HG02588 (cell line): Measurements from ENCODE around the gene GAB2.
"Not testable (repeated sequence)": the region's sequence is repeated elsewhere in the genome, so short reads cannot be mapped to it uniquely, and the experiment has no call there.

Experiments used
- ATAC-seq: cut with Tn5 transposase; IDR thresholded peaks from one replicate; pipeline ENCODE4 v1.9.1; 2021; ENCODE audit warnings: mild to moderate bottlenecking, moderate library complexity; ENCODE audit not compliant: unreplicated experiment

Gene GAB2

GRCh38 chr11:78259777-78260487 lies 157.7 kb downstream of the GAB2 start:
- ATAC-seq: no peak

GRCh38 chr11:78257654-78258053 lies 160.0 kb downstream of the GAB2 start:
- no peak for ATAC-seq

- ATAC-seq: no peak
Measured at GRCh38 chr11:78256962-78257361, 160.7 kb downstream of the GAB2 start.

- ATAC-seq: no peak
Measured at GRCh38 chr11:78255919-78256318, 161.7 kb downstream of the GAB2 start.

GRCh38 chr11:78254268-78254667 lies 163.4 kb downstream of the GAB2 start:
- no peak for ATAC-seq

DNA sequence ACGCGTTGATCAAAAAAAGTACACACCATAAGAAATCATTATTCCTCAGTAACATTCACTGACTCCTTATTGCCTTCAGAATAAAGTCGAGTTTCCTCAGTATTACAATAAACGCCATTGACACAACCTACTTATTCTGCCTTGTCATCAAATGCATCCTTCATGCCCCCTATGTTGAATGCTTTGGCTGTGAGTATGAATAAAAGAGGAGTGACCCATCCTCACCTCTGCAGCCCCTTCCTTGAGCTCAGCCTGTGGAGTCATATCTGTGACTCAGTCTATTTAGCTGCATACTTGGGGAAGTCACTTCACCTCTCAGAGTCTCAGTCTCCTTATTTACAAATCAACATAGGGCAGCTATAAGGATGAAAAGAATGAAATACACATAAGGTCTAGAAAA lies 163.8 kb downstream of the GAB2 start:
- no peak for ATAC-seq

DNA sequence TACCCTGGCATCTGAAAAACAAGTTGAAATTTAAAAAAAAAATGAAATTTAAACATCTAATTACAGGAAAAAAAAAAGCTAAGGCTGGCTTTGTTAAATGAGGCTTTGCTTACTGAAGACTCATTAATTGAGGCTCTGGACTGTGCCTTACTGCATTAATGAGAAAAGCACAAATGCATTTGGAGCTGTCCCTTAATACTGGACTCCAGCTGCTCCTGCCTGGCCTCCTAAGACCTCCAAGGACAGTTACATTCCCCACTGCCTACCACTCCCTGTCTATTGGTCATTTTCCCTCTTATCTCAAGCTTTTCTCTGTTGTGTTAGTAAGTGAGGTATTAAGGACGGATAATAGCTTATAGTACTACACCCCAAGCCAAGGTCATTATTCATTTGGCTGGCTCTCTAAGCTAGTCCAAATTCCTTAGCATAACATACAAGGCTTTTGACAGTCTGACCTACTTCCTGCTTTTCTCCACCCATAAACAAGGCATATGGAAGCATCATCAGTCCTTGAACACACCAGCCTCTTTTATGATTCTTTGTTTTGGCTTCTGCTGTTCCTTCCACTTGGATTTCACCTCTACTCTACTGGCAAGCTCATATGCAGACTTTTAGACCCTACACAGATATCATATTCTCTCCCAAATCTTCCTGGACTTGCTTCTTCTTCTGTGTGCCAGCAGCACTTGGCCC lies 166.4 kb downstream of the GAB2 start:
- no peak for ATAC-seq

GRCh38 chr11:78250099-78250498 lies 167.5 kb downstream of the GAB2 start:
- no peak for ATAC-seq

DNA sequence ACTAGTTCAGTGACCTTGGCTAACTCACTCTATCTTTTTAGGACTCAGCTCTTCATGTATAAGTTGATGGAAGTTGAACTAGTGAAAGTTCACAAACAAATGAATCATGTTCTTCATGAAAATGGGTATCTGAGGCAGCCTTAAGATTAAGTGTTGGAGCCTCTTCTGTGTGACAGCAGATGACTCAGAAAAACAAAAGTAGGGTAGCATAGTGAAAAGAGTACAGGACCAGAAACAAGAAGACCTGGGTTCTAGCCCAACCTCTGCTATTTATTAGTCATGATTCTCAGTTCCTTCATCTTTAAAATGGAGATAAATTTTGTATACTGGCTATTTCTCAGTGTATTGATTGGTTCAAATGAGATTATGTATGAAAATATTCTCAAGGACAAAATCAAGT lies 168.7 kb downstream of the GAB2 start:
- ATAC-seq: no peak

DNA sequence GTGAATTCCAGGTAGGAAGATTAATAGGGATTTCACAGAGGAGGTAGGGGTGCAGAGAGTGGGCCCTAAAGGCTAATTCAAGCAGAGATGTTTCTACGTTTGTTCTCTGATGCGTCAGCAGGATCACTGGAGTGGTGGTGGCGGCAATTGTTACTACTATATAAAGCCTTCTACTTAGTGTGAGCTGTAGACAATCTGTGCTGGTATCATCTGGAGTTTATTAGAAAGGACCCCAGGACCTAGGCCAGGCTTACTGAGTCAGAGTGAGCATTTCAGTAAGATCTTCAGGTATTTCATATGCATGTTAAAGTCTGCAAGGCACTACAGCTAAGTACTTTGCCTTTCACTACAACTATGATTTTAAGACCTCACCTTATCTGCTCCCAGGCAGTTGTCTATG lies 169.4 kb downstream of the GAB2 start:
- ATAC-seq: no peak

DNA sequence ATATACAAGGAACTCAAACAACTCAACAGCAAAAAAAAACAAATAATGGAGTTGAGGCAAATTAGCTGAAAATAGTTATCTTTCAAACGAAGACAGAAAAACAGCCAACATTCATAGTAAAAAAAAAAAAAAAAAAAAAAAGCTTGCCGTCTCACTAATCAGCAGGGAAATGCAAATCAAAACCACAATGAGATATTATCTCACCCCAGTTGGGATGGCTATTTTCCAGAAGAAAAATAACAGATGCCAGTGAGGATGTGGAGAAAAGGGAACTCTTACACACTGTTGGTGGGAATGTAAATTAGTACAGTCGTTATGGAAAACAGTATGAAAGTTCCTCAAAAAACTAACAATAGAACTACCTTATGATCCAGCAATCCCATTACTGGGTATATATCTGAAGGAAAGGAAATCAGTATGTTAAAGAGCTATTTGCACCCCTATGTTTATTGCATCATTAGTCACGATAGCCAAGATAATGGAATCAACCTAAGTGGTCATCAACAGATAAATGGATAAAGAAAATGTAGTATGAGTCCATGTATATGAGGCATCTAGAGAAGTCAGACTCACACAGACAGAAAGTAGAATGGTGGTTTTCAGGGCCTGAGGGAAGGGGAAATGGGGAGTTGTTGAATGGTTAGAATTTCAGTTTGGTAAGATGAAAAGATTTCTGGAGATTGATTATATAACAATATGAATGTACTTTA lies 172.9 kb downstream of the GAB2 start:
- ATAC-seq: no peak

DNA sequence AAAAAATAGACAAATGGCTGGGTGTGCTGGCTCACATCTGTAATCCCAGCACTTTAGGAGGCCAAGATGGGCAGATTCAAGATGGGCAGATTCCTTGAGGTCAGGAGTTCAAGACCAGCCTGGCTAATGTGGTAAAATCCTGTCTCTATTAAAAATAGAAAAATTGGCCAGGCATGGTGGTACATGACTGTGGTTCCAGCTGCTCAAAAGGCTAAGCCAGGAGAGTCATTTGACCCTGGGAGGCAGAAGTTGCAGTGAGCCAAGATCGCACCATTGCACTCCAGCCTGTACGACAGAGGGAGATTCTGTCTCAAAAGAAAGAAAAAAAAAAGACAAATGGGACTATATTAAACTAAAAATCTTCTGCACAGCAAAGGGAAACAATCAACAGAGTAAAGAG lies 173.5 kb downstream of the GAB2 start:
- no peak for ATAC-seq

GRCh38 chr11:78241475-78241874 lies 176.1 kb downstream of the GAB2 start:
- ATAC-seq: no peak

DNA sequence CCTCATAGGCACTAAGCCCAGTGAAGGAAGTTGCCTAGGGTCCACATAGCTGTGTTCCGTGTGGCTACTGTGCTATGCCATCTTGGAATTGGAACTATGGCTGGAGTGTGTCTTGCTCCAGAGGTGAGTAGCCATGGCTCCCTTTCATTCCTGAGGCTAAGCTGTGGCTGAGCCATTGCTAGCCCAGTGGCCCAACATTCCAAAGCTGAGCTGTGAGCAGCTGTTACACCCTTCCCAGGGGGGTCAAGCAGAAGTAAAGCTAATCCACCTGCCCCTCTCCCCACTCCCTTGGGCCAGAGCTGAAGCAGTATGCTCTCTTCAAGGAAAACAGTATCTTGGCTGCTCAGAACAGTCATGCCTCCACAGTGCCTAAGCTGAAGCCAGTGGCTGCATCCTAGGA lies 177.8 kb downstream of the GAB2 start:
- no peak for ATAC-seq

DNA sequence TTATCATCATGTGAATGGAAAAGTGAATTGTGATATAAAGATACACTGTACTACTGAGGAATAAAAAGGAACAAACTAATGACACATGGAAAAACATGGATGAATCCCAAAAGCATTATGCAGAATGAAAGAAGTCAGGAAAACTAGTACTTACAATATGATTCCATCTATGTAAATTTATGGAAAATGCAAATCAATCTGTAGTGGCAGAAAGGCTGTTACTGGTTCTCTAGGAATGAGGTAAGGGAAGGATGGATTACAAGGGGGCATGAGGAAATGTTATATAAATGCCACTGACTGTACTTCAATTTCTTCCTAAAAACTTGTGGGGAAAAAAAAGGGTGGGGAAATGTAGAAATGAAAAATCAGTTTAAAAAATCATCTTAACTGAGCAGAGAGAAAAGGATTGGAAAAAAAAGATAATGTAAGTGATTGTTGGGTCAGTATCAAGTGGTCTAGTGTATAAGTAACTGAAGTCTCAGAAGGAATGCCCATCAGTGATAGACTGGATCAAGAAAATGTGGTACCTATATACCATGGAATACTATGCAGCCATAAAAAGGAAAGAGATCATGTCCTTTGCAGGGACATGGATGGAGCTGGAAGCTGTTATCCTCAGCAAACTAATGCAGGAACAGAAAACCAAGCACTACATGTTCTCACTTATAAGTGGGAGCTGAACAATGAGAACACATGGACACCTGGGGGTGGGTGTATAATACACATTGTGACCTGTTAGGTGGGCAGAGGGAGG lies 180.2 kb downstream of the GAB2 start:
- no peak for ATAC-seq

DNA sequence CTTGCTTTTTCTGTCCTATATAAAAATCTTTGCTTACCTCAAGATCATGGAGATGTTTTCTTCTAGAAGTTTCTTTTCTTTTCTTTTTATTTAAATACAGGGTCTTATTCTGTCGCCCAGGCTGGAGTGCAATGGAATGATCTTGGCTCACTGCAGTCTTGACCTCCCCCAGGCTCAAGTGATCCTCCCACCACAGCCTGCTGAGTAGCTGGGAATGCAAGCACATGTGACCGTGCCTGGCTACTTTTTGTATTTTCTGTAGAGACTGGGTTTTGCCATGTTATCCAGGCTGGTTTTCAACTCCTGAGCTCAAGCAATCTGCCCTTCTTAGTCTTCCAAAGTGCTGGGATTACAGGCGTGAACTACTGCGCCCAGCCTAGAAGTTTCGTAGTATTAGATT lies 183.6 kb downstream of the GAB2 start:
- no peak for ATAC-seq

GRCh38 chr11:78233046-78233445 lies 184.6 kb downstream of the GAB2 start:
- ATAC-seq: not testable (repeated sequence)

DNA sequence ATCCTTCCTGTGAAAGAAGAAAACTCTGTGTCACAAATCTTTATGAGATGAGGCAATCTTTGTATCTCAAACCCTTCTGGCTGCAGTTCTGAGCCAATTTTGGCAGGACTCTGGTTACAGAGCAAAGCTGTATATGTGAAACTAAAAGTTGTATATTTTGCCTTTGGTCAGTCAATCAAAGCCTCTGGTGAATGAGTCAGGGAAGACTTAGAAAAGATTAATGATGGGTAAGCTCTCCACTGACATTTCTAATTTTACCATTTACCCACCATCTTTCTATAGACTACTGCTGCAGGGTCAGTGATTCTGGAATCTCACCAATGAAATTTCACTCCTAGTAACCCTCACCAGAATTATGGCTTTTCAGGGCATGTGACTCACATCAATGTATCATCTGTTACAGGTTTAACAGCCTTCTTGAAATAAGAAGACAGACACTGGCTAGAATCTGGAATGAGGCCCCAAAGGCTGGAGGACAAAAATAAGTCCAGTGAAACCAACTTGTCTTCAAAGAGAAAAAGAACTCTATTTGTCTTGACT lies 185.6 kb downstream of the GAB2 start:
- ATAC-seq: no peak

GRCh38 chr11:78230161-78230877 lies 187.3 kb downstream of the GAB2 start:
- ATAC-seq: no peak

- ATAC-seq: no peak
Measured at GRCh38 chr11:78229106-78229505, 188.5 kb downstream of the GAB2 start.
